Ovary (tissue), 9 donors: ENCODE data around the gene S100A2. TPM values are rescaled to one million over a fixed set of nuclear protein-coding genes. Genes with fewer than 3 reads are reported as not detected.

Source experiments
- DNase-seq, 5 donors: peaks; one replicate each; pipeline ENCODE4 v3.0.0-alpha.2; 2019 to 2020
- H3K27ac ChIP-seq, 2 donors: fragments of 200-600 bp; one replicate each; pipeline versions ENCODE4 v1.5.1 to v1.8.0; 2019 to 2022
- H3K27me3 ChIP-seq: fragments of 200-600 bp; one replicate; pipeline ENCODE4 v1.8.0; 2022
- H3K36me3 ChIP-seq: fragments of 200-600 bp; sonication (generic); one replicate; pipeline ENCODE4 v1.5.1; 2019
- H3K4me1 ChIP-seq: one replicate; pipeline ENCODE4 v1.8.1; 2013; ENCODE audit warnings: mild to moderate bottlenecking, moderate library complexity; ENCODE audit not compliant: insufficient read depth
- H3K4me3 ChIP-seq: fragments of 200-600 bp; sonication (generic); one replicate; pipeline ENCODE4 v1.5.1; 2017
- H3K9me3 ChIP-seq, 2 donors: fragments of 200-600 bp in 1 of 2; sonication (generic) in 1 of 2; one replicate each; pipeline versions ENCODE4 v1.5.1 to v1.8.1; 2013 to 2019; ENCODE audit warnings: mild to moderate bottlenecking in 1 of 2, moderate library complexity in 1 of 2
- EP300 ChIP-seq: sonication (generic); formaldehyde crosslinking; IDR thresholded peaks from one replicate; pipeline ENCODE4 v1.6.1; 2017; ENCODE audit warnings: antibody characterized with exemption
- POLR2A ChIP-seq: fragments of 450-650 bp; IDR thresholded peaks from one replicate; pipeline ENCODE4 v1.6.1; 2017; ENCODE audit warnings: antibody characterized with exemption, mild to moderate bottlenecking, moderate library complexity
- WGBS, 3 donors: extraction: QIAGEN DNeasy Blood & Tissue Kit in 1 of 3; methylation state at CpG; one replicate each; pipeline versions ENCODE4 v1.1.5 to v1.1.7; 2013 to 2017; 5-methylcytosine and 5-hydroxymethylcytosine counted together
- intact Hi-C, 4 donors: fragments of 100-400 bp; cut with DNase I; formaldehyde crosslinking; loops; one replicate each; pipeline versions ENCODE4 v1.11.0 to v1.15.1; 2022 to 2023
- polyA plus RNA-seq, 2 donors: library from polyadenylated mRNA; stranded (reverse); fragments of 200-250 nt in 1 of 2; fragments of 350-450 nt in 1 of 2; fragmentation: Illumina TruSeq in 1 of 2; extraction: RNeasy Lipid Tissue Mini Kit (QIAGEN cat#74804) in 1 of 2; gene quantifications; one replicate each; pipeline ENCODE4 v1.2.3, GENCODE V29; 2013 to 2014
- total RNA-seq, 7 donors: library from RNA; depleted of rRNA in 2 of 7; stranded (reverse); fragments of >200 nt in 2 of 7; fragmentation: NEBNext Ultra II Directional in 3 of 7; extraction: Animal tissue kit (Norgen Biotek cat#: 25700) in 3 of 7; gene quantifications; one replicate each; pipeline versions ENCODE4 v1.1.0 to v1.2.4, GENCODE V29; 2016 to 2023
- TF ChIP-seq, protein P1 (sequence below), 3 donors: fragments of 450-650 bp in 2 of 3; fragments of 200-600 bp in 1 of 3; IDR thresholded peaks; one replicate each; pipeline versions ENCODE4 v1.5.1 to v1.8.0; 2016 to 2022; ENCODE audit warnings: antibody characterized with exemption in 3 of 3, mild to moderate bottlenecking in 1 of 3
- donor health status: DM: no; HTN: no; CAD: no; lungs with moderate emphysema.
- donor health status: DM: no; HTN: no; CAD: no.
- donor health status: Bipolar disorder and iron deficiency.
- donor health status: DM: yes; HTN: yes; CAD: no.
- donor health status: DM: no; HTN: no; CAD: no.
- donor health status: DM: yes; HTN: yes; CAD: no.

Gene S100A2
- total and polyA plus RNA-seq, 9 donors = 0.61 to 4.0 (median 1.8) TPM; not detected in 2

DNA sequence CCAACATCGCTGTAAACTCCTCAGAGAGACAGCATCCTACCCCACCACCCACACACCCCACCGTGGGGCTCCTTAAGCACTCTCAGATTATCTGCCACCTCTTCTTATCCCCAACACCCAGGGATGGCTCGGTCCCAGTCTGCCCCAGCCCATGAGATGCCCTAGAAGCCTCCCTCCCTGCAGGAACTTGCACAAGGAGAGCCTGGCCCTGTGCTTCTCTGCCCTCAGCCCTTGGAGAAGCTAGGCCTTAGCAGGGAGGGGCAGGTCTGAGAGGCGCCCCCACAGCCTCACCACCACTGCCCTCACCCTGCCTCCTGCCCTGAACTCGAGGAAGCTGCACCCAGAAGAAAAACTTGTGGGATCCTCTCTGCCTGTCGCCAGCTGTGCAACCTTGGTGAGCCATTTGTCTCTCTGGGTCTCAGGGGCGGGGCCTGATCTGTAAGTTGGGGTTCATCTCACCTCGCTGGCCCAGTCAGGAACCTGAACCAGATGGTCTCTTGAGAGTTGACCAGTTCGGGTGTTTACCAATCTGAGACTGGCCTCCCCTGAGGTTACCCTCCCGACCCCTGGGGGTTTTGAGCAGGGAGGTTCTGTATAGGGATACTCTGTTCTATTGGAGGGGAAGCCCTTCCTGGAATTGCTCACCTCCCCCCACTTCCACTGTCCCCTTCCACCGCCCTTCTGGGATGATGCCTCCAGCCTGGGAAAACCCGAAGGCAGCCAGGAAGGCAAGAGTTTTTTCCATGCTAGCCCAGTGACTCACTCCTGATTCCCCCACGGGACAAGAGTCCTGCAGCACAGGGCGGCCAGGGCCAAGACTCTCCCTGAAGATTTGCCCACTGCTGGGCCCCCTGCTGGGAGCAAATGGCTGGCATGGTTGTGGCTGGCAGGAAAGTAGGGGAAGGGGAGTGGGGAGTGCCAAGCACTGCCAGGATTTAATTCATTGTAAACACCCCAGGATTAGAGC, 16.6 kb downstream of the S100A2 start, which contains the start of gene S100A3:
Gene S100A3, minus strand, starts transcription at position 537 of the 967 bp plus-strand sequence. CDS start 773 bp downstream, outside the sequence.
- H3K36me3 ChIP-seq = no peaks in the 10 kb centered on the region
- no peaks in the 10 kb centered on the region for H3K9me3 ChIP-seq
- WGBS, 3 donors = 56 to 63% (median 61%) methylated on average over 14 of the region's 14 CpGs
- no peaks in the 10 kb centered on the region for H3K27me3 ChIP-seq
- peak in 2 of 5 donors; percentile 67 to 77 for DNase-seq
- H3K4me1 ChIP-seq = peaks cover 36% of the 10 kb centered on the region
- TF ChIP-seq, protein P1, sequence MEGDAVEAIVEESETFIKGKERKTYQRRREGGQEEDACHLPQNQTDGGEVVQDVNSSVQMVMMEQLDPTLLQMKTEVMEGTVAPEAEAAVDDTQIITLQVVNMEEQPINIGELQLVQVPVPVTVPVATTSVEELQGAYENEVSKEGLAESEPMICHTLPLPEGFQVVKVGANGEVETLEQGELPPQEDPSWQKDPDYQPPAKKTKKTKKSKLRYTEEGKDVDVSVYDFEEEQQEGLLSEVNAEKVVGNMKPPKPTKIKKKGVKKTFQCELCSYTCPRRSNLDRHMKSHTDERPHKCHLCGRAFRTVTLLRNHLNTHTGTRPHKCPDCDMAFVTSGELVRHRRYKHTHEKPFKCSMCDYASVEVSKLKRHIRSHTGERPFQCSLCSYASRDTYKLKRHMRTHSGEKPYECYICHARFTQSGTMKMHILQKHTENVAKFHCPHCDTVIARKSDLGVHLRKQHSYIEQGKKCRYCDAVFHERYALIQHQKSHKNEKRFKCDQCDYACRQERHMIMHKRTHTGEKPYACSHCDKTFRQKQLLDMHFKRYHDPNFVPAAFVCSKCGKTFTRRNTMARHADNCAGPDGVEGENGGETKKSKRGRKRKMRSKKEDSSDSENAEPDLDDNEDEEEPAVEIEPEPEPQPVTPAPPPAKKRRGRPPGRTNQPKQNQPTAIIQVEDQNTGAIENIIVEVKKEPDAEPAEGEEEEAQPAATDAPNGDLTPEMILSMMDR (IDR thresholded peaks at IDR 0.05) = no peak
- TF ChIP-seq EP300 (no peak), POLR2A (no peak)
- intact Hi-C loops = no loop called here
- H3K27ac ChIP-seq = no peak within 1 kb of the TSS
- no peak within 1 kb of the TSS for H3K4me3 ChIP-seq

DNA sequence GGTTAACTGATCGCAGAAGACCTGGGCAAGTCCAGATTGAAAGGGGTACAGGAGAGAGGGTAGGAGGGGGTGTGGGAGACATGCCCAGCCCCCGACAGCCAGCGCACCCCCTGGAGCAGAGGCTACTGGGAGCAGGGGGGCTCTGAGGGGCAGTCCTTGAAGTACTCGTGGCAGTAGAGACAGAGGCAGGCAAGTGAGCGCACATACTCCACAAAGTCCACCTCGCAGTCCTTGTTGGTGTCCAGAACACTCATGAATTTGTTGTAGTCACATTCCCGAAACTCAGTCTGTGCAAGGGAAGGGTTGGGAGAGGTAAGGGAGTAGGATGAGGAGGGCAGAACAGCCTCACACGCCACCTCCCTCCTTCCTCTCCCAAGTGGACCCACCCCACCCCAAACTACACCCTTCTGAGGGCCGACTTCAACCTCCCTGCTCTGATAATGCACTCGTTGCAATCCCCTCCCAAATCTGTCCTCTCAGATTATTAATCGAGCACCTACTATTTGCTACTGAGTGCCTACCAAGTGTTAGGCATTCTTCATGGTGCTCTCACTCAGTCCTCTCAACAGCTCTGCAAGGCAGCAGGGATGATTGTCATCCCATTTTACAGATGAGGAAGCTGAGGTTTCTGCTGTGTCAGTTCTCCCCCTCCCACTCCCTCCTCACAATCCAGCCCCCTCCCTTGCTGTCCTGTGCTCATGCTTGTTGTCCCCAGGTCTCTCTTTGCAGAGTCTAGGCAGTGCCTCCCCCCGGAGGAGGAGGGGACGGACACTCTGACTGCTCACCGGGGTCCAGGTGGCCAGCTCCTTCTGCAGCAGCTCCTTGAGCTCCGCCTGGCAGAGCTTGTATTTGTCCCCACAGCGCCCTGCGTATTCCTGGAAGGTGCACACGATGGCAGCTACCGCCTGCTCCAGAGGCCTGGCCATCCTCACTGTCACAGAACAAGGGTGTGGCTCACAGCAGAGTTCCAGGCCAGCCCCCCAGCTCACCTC, 17.8 kb downstream of the S100A2 start:
- TF ChIP-seq POLR2A = no peak
- TF ChIP-seq EP300 = no peak
- TF ChIP-seq, protein P1 (IDR thresholded peaks at IDR 0.05) = no peak
- Histone ChIP-seq H3K9me3 (no peaks in the 10 kb centered on the region), H3K4me1 (peaks cover 28% of the 10 kb centered on the region), H3K27me3 (no peaks in the 10 kb centered on the region), H3K4me3 (no peak overlapping the region), H3K27ac (no peak overlapping the region), H3K36me3 (no peaks in the 10 kb centered on the region)
- DNase-seq = peak in 2 of 5 donors; percentile 17 to 23
- 84 to 88% (median 86%) methylated on average over 19 of the region's 19 CpGs for WGBS, 3 donors
- intact Hi-C loops = no loop called here

DNA sequence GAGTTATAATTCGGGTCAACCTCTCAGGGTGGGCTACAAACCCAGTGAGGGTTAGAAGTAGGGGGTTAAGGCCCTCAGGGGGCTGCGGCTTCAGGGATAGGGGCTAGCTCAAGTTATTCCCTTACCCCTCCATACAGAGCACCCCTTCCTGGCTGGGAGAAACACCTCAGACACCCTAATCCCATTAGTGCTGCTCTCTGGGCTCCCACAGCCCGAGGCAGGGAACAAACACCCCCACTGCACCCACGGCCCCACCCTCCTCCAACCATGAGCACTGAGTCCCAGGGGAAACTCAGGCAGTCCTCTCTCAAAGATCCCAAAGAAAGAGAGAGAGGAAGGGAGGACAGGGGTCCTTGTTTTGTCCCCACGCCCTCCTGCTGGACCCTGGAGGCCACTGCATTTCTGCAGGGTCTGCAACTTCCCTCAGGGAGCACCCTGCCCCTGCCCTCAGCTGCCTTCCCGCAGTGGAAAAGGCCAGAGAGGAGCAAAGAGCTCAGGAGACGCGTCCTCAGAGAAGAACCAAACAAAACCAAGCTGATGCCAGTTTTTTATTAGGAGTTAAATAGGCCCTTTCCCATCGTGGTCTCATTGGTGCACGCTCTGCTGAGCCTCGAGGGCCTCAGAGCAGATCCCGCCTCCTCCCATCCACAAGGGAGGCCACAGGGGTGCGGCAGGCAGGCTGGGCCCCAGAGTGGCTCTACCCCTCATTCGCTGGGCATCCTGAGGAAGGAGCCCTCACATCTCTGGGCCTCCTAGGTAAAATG, 18.7 kb downstream of the S100A2 start:
- intact Hi-C loops = no loop called here
- Histone ChIP-seq H3K36me3 (no peaks in the 10 kb centered on the region), H3K4me3 (no peak overlapping the region), H3K9me3 (no peaks in the 10 kb centered on the region), H3K4me1 (peaks cover 29% of the 10 kb centered on the region), H3K27ac (no peak overlapping the region), H3K27me3 (no peaks in the 10 kb centered on the region)
- 79 to 82% (median 80%) methylated on average over 14 of the region's 14 CpGs for WGBS, 3 donors
- DNase-seq = peak in 2 of 5 donors; percentile 9 to 23
- TF ChIP-seq POLR2A = no peak
- TF ChIP-seq EP300 = no peak
- TF ChIP-seq, protein P1 (IDR thresholded peaks at IDR 0.05) = no peak
